ENCODE results near the gene PRF1.

The PRF1 gene

DNA sequence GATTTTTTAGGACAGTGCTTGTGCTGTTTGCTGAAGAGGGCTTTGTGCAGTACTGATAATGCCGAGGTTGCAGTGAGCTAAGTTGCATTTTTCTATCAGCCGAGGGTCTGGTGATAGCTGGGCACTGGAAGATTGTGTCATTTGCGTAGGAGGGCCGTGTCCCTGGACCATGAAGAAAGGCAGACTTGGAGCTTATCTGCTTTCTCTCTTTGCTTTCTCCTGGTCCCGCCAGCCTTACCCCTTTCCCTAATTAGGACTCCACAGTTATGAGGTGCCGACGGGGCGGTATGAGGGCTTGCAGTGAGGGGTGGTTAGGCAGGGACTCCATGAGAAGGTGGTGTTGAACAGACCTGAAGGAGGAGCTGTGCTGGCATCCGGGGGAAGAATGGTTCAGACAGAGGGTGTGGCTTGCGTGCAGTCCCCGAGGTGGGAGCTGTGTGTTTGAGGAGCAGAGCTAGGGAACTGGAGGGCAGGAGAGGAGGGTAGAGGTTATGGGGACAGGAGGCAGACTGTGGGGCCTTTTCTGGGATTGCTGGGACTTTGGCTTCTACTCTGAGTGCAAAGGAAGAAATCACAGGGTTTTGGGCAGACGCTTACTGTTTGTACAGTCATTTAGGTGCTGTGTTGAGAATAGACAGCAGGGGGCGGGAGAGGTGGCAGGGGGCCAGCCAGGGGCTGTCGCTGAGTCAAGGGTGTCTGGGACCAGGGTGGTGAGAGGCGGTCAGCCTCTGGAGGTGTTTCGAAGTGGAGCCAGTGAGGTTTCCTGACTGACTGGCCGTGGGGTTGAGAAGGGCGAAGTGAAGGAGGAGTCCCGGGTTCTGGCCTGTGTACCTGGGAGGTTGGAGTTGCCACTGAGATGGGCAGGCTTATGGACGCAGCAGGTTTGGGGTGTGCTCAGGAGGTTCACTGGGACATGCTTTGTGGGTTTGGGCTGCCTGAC, 43.4 kb downstream of the PRF1 start:
- DNase-seq: peak; percentile 55

DNA sequence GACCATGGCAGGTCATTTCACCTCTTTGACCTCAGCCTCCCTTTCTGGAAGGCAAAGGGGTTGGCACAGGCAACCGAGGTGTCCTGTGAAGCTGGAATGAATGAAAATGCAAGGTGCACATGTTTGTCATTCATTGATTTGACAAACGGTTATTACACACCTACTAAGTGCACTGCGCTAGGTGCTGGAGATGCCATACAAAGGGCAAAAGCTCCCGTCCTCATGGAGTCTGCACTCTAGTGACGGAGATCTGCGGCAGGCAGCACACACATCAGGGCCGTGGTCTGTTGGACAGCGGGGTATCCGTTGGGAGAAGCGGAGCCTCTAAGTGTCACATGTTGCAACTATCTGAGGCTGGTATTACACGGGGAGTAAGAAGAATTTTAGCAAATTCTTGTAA, 44.2 kb downstream of the PRF1 start:
- no peak for DNase-seq

DNA sequence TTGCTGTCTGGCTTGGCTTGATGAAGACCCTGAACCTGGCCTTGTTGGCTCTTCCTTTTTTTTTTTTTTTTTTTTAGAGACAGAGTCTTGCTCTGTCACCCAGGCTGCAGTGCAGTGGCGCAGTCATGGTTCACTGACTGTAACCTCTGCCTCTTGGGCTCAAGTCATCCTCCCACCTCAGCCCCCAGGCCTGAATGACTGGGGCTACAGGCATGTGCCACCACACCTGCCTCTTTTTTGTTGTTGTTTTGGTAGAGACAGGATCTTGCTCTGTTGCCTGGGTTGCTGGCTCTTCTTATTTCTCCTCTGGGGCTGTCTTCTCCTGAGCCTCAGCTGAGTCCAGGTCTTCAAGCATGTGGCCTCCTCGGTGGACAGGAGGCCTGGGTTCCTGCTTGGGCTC, 44.7 kb downstream of the PRF1 start:
- no peak for DNase-seq

DNA sequence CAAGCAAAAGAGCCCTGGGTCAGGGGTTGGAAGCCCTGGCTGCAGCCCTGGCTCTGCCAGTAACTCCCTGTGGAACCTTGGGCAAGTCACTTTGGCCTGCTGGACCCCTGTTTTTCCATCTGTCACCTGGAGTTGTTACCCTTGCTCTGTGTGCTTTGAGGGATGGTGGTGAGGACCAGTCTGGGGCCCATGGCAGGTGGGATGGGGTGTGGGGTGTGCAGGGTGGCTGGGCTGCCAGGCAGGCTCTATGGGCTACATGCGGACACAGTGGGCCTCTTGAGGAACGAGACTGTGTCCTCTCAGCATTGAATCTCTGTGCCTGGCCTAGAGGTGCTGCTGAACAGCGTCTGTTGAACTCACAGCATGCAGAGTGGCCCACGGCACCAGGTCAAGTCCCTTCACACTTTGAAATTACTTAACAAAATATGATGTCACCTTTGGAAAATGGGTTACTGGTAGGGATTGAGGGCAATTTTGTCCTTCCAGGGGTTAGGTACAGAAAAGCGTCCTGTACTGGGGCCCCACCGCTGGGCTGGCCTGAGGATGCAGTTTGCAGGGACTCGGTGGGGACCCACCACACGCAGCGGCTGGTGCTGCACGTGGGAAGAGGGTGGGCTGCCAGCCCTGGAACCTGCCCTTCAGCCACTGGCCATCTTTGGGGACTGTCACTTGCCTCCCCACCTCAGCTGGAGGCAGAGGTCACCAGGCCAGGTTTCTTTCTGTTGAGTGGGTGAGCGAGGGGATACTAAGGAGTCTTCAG, 45.3 kb downstream of the PRF1 start:
- DNase-seq: no peak

DNA sequence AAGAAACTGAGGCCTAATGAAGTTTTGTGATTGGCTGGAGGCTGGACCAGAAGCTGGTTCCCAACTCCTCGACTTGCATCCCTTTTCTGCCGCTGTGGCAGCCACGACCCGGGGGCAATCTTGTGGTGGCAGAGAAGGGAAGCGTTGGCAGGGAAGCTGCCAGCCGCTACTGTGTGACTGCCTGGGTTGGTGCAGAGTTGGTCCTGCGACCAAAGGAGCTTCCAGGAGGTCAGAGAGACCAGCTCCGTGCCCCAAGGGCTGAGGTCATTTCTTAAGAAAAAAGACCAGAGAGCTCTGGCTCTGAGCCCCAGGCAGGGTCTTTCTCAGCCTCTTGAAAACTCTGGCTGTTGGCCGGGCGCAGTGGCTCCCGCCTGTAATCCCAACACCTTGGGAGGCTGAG, 47.2 kb downstream of the PRF1 start:
- no peak for DNase-seq

DNA sequence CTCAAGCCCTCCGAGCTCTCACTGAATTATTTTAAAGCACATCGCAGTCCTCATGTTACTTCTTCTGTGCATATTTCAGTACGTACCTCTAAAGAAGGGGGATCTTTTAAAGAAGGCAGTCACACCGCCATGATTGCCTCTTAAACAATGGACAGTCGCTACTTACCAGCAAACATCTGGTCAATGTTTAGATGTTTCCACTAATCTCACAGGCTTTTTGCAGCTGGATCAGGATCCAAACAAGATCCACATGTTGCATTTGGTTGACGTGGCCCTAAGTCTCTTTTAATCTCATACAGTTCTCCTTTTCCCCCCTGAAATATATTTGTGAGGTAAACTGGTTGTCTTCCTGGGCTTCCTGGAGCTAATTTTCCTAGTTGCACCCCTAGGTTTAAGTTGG, 50.0 kb downstream of the PRF1 start:
- DNase-seq: no peak

DNA sequence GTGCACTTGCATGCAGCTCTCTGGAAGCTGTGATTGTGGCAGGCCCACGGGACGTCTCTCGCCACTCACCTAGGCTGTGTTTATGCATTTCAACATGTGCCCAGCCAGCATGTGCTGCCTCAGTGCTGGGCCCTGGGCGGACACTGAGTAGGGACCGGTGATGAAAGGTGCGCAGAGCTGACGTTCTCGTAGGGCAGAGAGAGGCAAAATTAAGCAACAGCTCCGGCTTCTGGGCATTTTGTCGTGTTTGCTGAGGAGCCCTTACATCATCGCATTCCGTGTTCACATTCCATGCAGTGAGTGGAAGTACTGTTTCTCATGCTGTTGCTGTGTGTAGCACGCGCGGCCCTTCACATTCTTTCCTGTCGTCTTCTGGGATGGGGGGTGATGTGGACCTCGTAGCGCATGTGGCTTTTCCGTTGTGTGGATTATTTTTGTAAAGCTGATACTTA, 50.5 kb downstream of the PRF1 start:
- no peak for DNase-seq

DNA sequence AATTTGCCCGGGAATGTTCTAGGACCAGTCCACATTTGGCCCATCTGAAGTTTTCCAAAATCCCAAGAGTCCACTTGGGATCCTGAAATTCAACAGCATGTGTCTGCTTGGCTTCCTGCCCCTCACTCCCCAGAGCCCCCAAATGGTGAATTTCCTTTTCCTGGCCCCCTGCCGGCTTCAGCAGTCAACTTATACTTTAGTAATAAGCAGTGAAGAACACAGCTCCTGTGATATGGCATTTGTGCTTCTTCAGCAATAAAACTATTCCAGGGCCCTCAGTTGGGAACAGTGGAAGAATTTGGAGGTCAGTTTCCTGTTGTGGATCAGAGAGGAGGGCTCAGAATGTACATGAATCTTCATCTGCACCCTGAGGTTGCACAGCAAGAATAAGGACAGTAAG, 51.1 kb downstream of the PRF1 start:
- no peak for DNase-seq

DNA sequence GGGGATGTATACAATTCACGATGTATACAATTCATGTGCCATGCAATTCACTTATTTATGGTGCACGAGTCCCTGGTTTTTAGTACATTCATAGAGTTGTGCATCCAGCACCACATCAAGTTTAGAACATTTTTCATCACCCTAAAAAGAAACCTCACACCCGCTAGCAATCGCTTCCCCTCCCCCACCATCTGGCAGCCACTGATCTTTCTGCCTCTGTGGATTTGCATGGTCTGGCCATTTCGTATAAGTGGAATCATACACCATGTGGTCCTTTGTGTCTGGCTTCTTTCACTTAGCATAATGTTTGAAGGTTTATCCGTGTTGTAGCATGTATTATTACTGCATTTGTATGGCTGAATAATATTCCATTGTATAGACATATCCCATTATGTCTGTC, 52.1 kb downstream of the PRF1 start:
- DNase-seq: no peak

DNA sequence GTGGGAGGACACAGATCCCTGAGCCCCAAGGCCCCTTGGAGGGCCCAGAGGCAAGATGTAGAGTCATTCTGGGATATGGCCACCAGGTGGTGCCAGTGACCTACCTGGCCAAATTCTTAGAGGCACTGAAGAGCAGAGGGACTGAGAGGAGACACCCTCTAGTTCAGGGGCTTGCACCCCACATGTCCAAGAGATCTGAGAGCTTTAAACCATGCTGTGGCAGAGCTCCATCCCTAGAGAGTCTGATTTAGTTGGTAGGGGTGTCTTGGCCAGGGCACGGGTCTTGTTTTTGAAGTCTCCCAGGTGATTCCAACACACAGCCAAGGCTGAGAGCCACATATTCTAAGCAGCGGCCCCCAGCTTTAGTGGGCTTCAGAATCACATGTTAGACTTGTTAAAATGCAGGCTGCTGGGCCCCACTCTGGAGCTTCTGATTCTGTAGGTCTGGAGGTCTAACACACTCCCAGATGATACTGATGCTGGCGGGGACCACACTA, 52.5 kb downstream of the PRF1 start:
- DNase-seq: peak; percentile 49

DNA sequence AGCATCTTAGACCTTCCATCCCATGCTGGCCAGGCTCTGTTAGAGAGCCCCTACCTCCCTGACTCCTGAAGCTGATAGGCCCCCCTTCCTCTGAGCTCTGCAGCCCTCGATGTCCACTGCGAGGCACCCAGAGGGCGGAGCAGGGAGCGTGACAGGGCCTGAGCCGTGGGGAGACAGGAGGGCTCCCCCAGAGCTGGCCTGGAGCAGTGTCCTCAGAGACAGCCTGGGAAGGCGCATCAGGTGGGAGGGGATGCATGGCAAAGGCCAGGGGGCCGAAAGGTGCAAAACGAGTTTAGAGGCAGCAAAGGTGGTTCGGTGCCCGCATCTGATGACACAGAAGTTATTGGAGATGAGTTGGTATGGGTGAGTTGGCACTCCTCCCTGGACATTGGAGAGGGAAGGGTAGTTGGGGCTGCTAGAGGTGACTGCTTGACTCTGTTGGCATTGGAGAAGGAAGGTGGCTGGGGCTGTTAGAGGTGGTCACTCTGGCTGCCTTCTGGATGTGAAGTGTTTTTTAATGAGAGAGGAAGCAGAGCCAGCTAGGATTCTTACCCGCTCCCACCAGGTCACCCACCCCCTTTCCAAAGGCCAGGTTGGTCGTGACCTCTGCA, 53.1 kb downstream of the PRF1 start:
- DNase-seq: no peak
